Ishikawa (cell line): ENCODE data around the gene MBTPS1.

Experiments
- CEBPB ChIP-seq: IDR thresholded peaks from 2 replicates; pipeline ENCODE4 v1.6.1; 2012
- CREB1 ChIP-seq: IDR thresholded peaks from 2 replicates; pipeline ENCODE4 v1.6.1; 2012; ENCODE audit warnings: low read depth
- EGR1 ChIP-seq: IDR thresholded peaks from 2 replicates; pipeline ENCODE4 v1.6.1; 2012
- EP300 ChIP-seq: IDR thresholded peaks from 2 replicates; pipeline ENCODE4 v1.6.1; 2012; ENCODE audit warnings: borderline replicate concordance
- FOXM1 ChIP-seq: IDR thresholded peaks from 2 replicates; pipeline ENCODE4 v1.6.1; 2012; ENCODE audit warnings: low read depth, borderline replicate concordance
- NFIC ChIP-seq: IDR thresholded peaks from 2 replicates; pipeline ENCODE4 v1.6.1; 2012
- RAD21 ChIP-seq: IDR thresholded peaks from 2 replicates; pipeline ENCODE4 v1.6.1; 2012; ENCODE audit warnings: low read depth
- TAF1 ChIP-seq: IDR thresholded peaks from 2 replicates; pipeline ENCODE4 v1.6.1; 2012; ENCODE audit warnings: low read depth, mild to moderate bottlenecking
- TCF12 ChIP-seq: IDR thresholded peaks from 2 replicates; pipeline ENCODE4 v1.6.1; 2012; ENCODE audit warnings: low read depth
- TEAD4 ChIP-seq: IDR thresholded peaks from 2 replicates; pipeline ENCODE4 v1.6.1; 2012
- YY1 ChIP-seq: IDR thresholded peaks from 2 replicates; pipeline ENCODE4 v1.6.1; 2012; ENCODE audit warnings: low read depth
- ZBTB7A ChIP-seq: IDR thresholded peaks from 2 replicates; pipeline ENCODE4 v1.6.1; 2012; ENCODE audit warnings: low read depth
- TF ChIP-seq, protein P1 (sequence below): IDR thresholded peaks from 2 replicates; pipeline ENCODE4 v1.6.1; 2012
- TF ChIP-seq, protein P2 (sequence below): IDR thresholded peaks from 2 replicates; pipeline ENCODE4 v1.6.1; 2012; ENCODE audit warnings: low read depth, mild to moderate bottlenecking
- TF ChIP-seq, protein P3 (sequence below): IDR thresholded peaks from 2 replicates; pipeline ENCODE4 v1.6.1; 2012

The MBTPS1 gene

DNA sequence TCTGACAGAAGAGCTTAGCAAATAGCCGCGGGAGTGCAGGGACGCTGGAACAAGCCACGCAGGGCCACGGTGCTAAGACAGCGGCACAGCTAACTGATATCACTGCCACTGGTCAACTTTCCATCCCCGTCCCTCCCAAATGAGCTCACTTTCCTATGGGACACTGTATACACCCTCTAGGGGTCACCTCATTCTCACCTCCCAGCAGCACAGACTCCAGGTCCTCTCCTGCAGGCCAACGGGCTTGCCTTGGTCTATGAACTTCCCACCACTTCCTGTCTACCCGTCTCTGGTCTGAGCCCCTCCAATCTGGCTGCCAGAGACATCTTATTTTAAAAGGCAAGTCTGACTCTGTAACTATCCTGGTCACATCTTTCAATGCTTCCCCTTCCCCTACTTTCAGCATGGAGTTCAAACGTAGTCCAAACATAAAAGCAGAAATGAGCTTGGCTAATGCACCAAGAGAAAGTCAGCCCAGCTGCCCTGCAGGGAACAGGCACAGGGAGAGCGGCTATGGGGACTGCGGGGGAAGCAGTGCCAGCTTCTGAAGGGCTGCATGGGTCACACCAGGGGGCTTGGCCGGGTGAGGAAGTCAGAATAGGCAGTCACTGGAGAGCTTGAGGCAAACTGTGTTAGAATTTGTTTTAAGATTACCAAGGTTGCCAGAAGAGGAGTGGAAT, 47.8 kb downstream of the MBTPS1 start:
- no peak for TF ChIP-seq TEAD4
- no peak for TF ChIP-seq FOXM1
- TF ChIP-seq EP300 = no peak
- no peak for TF ChIP-seq TCF12
- TF ChIP-seq, protein P1, sequence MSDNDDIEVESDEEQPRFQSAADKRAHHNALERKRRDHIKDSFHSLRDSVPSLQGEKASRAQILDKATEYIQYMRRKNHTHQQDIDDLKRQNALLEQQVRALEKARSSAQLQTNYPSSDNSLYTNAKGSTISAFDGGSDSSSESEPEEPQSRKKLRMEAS = no peak
- TF ChIP-seq CEBPB = no peak
- TF ChIP-seq, protein P2, sequence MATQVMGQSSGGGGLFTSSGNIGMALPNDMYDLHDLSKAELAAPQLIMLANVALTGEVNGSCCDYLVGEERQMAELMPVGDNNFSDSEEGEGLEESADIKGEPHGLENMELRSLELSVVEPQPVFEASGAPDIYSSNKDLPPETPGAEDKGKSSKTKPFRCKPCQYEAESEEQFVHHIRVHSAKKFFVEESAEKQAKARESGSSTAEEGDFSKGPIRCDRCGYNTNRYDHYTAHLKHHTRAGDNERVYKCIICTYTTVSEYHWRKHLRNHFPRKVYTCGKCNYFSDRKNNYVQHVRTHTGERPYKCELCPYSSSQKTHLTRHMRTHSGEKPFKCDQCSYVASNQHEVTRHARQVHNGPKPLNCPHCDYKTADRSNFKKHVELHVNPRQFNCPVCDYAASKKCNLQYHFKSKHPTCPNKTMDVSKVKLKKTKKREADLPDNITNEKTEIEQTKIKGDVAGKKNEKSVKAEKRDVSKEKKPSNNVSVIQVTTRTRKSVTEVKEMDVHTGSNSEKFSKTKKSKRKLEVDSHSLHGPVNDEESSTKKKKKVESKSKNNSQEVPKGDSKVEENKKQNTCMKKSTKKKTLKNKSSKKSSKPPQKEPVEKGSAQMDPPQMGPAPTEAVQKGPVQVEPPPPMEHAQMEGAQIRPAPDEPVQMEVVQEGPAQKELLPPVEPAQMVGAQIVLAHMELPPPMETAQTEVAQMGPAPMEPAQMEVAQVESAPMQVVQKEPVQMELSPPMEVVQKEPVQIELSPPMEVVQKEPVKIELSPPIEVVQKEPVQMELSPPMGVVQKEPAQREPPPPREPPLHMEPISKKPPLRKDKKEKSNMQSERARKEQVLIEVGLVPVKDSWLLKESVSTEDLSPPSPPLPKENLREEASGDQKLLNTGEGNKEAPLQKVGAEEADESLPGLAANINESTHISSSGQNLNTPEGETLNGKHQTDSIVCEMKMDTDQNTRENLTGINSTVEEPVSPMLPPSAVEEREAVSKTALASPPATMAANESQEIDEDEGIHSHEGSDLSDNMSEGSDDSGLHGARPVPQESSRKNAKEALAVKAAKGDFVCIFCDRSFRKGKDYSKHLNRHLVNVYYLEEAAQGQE = no peak
- TF ChIP-seq RAD21 = no peak
- TF ChIP-seq, protein P3, sequence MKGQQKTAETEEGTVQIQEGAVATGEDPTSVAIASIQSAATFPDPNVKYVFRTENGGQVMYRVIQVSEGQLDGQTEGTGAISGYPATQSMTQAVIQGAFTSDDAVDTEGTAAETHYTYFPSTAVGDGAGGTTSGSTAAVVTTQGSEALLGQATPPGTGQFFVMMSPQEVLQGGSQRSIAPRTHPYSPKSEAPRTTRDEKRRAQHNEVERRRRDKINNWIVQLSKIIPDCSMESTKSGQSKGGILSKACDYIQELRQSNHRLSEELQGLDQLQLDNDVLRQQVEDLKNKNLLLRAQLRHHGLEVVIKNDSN = no peak
- TF ChIP-seq CREB1 = no peak
- no peak for TF ChIP-seq NFIC
- no peak for TF ChIP-seq EGR1
- TF ChIP-seq YY1 = no peak
- TF ChIP-seq ZBTB7A = no peak
- TF ChIP-seq TAF1 = no peak

DNA sequence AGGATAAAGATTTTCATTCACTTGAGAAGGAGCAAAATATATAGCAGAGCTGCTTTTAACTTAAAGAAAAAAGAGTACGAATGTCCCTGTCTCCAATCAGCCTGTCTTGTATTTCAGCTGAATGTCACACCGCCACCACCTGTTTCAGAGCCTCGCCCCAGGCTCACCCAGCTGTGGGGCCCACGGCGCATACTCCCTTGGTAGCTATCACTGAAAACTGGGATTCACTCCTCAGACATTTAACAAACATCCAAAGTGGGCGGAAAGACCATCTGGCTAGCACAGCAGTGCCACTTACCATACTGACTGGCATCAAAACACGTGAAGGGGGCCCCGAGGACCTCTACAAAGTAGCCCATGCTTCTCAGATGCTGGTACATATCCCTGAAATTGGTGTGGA, 48.7 kb downstream of the MBTPS1 start:
- TF ChIP-seq TEAD4 (no peak), FOXM1 (no peak), RAD21 (no peak), EGR1 (no peak)
- TF ChIP-seq, protein P3 = no peak

DNA sequence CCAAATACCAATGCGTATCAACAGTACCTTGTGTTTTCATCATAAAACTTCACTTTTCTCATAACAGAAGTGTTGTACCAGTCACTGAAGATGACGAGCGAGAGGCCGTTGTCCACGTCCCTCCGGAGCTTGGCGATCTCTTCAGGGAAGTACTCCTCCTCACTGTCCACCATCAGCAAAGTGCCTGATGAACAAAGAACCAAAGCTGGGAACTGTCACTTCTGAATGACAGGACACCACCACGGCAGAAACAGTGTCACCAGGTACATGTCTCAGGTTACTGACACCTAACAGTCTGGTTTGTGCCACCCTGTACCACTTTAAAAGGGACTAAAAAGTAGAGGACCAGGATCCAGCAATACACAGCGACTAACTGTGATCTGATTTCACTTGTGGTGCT, 49.1 kb downstream of the MBTPS1 start:
- TF ChIP-seq EGR1 (no peak), FOXM1 (no peak), TCF12 (no peak), TAF1 (no peak), TEAD4 (no peak), CEBPB (no peak), CREB1 (no peak), ZBTB7A (no peak), EP300 (no peak), RAD21 (no peak), YY1 (no peak)
- TF ChIP-seq, protein P3 = no peak
- TF ChIP-seq, protein P2 = no peak
- TF ChIP-seq, protein P1 = no peak

DNA sequence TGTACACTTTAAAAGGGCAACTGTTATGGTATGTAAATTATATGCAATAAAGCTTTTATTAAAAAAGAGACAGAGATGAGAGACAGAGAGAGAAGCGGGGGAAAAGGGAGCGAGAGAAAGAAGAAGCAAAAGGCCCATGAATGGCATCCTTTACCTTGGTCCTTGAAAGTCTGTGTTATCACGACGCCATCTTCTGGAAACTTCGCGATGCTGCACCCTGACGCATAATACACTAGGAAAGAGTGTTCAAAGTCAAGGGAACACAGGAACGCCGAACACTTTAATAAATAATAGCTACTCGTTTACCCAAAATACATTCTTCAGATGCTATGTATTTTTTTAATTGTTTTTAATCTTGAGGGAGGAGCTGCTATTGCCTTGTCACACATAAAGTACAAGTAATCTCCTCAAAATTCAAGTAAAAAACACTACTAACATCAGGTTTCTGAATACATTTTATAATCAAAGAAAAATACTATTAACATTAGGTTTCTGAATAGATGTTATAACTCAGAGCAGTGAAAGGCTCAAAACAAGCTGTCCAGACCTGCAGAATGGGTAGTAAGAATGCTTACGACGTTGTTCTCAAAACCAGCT, 51.1 kb downstream of the MBTPS1 start:
- TF ChIP-seq RAD21 (peak; percentile 81), CEBPB (no peak)

DNA sequence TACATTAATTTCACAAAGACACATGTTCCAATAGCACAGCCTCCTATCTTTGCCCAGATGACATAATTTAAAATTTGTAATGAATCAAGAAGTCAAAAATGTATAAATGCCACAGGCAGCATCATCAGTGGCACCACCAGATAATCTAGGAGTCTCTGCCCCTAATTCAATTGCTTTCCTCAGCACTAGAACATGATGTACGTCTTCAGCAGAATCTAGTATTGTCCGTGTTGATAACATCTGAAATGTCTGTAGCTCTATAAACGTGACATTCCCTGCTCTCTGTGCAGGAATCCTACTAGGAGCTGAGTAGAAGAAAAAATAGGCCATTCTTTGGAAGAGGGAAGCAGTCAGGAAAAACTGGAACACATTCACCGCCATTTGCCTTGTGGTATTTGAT, 52.8 kb downstream of the MBTPS1 start:
- TF ChIP-seq, protein P1 = no peak
- no peak for TF ChIP-seq ZBTB7A
